K562 (cell line): ENCODE data around the gene ILF3. TPM values are rescaled to one million over a fixed set of nuclear protein-coding genes. Genes with fewer than 3 reads are reported as not detected.
A peak's percentile ranks its signal among the peaks of the same experiment; 100 is the strongest.

ENCODE experiments used
- ATAC-seq: fragments of 200-7000 bp; cut with Tn5 transposase; 3 replicates; pipeline ENCODE4 v1.9.1; 2020; ENCODE audit warnings: moderate library complexity
- BruUV-seq: library from RNA; stranded (reverse); fragments of 400-500 nt; replicated peaks from 2 replicates; lab custom pipeline; 2021; lab: Mats Ljungman, UMichigan
- CTCF ChIA-PET: fragments of 300-600 bp; formaldehyde crosslinking; extraction: SDS; loops from one replicate; lab custom pipeline; 2021; ENCODE audit warnings: low intra/inter-chr PET ratio; lab: Yijun Ruan, JAX
- POLR2A ChIA-PET: fragments of 300-600, 350-650 bp; sonication (Branson Sonifier 250); formaldehyde crosslinking; extraction: SDS; loops from one replicate; lab custom pipeline; 2021; ENCODE audit warnings: antibody characterized with exemption, inconsistent platforms; lab: Yijun Ruan, JAX
- DNase-seq, 4 experiments: peaks; one replicate each; pipeline versions ENCODE4 v3.0.0 to v3.0.0-alpha.2; 2011 to 2018; ENCODE audit warnings: low spot score in 3 of 4, mixed read lengths in 3 of 4; ENCODE audit errors: extremely low read depth in 1 of 4
- FAIRE-seq: peaks from 2 replicates; lab custom pipeline; 2011; peaks lifted over from hg19 to GRCh38; lab: Jason Lieb, UNC
- H2AFZ ChIP-seq: 2 replicates; pipeline ENCODE4 v1.6.0; 2011; ENCODE audit warnings: low read depth, low read length, control low read depth, inconsistent platforms
- H3K27ac ChIP-seq: fragments of 200-600 bp; 3 replicates; pipeline ENCODE4 v1.8.0; 2011; ENCODE audit warnings: low read depth, mild to moderate bottlenecking, control low read depth, inconsistent platforms, low read length, moderate library complexity, mixed read lengths; ENCODE audit errors: extremely low read depth
- H3K27me3 ChIP-seq, 2 experiments: fragments of 300-600 bp in 1 of 2; 2 replicates in 1 of 2; 3 replicates in 1 of 2; pipeline versions ENCODE4 v1.6.0 to v1.8.0; 2011; ENCODE audit warnings: inconsistent platforms in 2 of 2, low read length in 2 of 2, mild to moderate bottlenecking in 1 of 2, mixed read lengths in 1 of 2, moderate library complexity in 1 of 2; ENCODE audit not compliant: control insufficient read depth in 2 of 2, insufficient read depth in 2 of 2
- H3K36me3 ChIP-seq: fragments of 300-600 bp; 3 replicates; pipeline ENCODE4 v1.8.0; 2011; ENCODE audit warnings: mild to moderate bottlenecking, low read length, inconsistent platforms; ENCODE audit not compliant: control insufficient read depth, insufficient read depth
- H3K4me1 ChIP-seq, 2 experiments: fragments of 200-600 bp in 1 of 2; replicated peaks in 1 of 2; 2 replicates in 1 of 2; 3 replicates in 1 of 2; pipeline versions ENCODE4 v1.5.1 to v1.8.0; 2011; ENCODE audit warnings: inconsistent platforms in 2 of 2, low read length in 2 of 2, mild to moderate bottlenecking in 1 of 2, mixed read lengths in 1 of 2, moderate library complexity in 1 of 2; ENCODE audit not compliant: control insufficient read depth in 2 of 2, insufficient read depth in 2 of 2
- H3K4me2 ChIP-seq: 2 replicates; pipeline ENCODE4 v1.6.1; 2011; ENCODE audit warnings: low read length, control low read depth, inconsistent platforms, mixed read lengths; ENCODE audit not compliant: insufficient read depth
- H3K4me3 ChIP-seq: fragments of 200-600 bp; sonication (generic), shearing (Covaris generic); 2 replicates; pipeline ENCODE4 v1.5.1; 2016; ENCODE audit warnings: control low read depth, inconsistent platforms
- H3K79me2 ChIP-seq: fragments of 200-600 bp; 3 replicates; pipeline ENCODE4 v1.8.0; 2011; ENCODE audit warnings: low read length, inconsistent platforms; ENCODE audit not compliant: control insufficient read depth, insufficient read depth
- H3K9ac ChIP-seq, 2 experiments: 2 replicates each; pipeline versions ENCODE4 v1.6.0 to v1.6.1; 2011; ENCODE audit warnings: low read depth in 2 of 2, low read length in 2 of 2, control low read depth in 1 of 2, inconsistent platforms in 1 of 2, mild to moderate bottlenecking in 1 of 2, mixed read lengths in 1 of 2; ENCODE audit not compliant: insufficient read depth in 1 of 2
- H3K9me1 ChIP-seq: one replicate; pipeline ENCODE4 v1.6.0; 2011; ENCODE audit warnings: inconsistent platforms, mild to moderate bottlenecking, low read length, moderate library complexity; ENCODE audit not compliant: control insufficient read depth, insufficient read depth
- H3K9me3 ChIP-seq: replicated peaks from 2 replicates; pipeline ENCODE4 v1.5.1; 2011; ENCODE audit warnings: low read depth, low read length, inconsistent platforms; ENCODE audit not compliant: control insufficient read depth, insufficient read depth
- H4K20me1 ChIP-seq: replicated peaks from 2 replicates; pipeline ENCODE4 v1.6.1; 2011; ENCODE audit warnings: low read length, inconsistent platforms, mixed read lengths; ENCODE audit not compliant: control insufficient read depth, insufficient read depth
- FOXK1 ChIP-seq: sonication (generic); formaldehyde crosslinking; IDR thresholded peaks from 2 replicates; pipeline ENCODE4 v1.8.0; 2022; ENCODE audit warnings: missing genetic modification reagents, mild to moderate bottlenecking, borderline replicate concordance
- HDAC2 ChIP-seq: fragments of 450-650 bp; IDR thresholded peaks from 2 replicates; pipeline ENCODE4 v1.6.1; 2016; ENCODE audit warnings: mild to moderate bottlenecking
- HEY1 ChIP-seq: fragments of 250-450 bp; sonication (Bioruptor Pico); IDR thresholded peaks from 2 replicates; pipeline ENCODE4 v1.5.0; 2020; ENCODE audit warnings: mild to moderate bottlenecking, moderate library complexity, borderline replicate concordance
- POLR2G ChIP-seq: fragments of 200-400 bp; formaldehyde crosslinking; IDR thresholded peaks from 2 replicates; pipeline ENCODE4 v1.6.1; 2017; ENCODE audit warnings: low read depth, mild to moderate bottlenecking, antibody characterized with exemption, low read length, moderate library complexity
- POLR2H ChIP-seq: IDR thresholded peaks from 2 replicates; pipeline ENCODE4 v1.6.1; 2016; ENCODE audit warnings: missing genetic modification characterization, low read depth, mild to moderate bottlenecking, control low read depth, missing compliant biosample characterization, moderate library complexity
- SMARCC2 ChIP-seq: fragments of 450-650 bp; IDR thresholded peaks from 2 replicates; pipeline ENCODE4 v1.6.1; 2017; ENCODE audit warnings: antibody characterized with exemption, moderate library complexity, mild to moderate bottlenecking, low read depth
- ZNF76 ChIP-seq: fragments of 250-450 bp; sonication (Bioruptor Pico); IDR thresholded peaks from 2 replicates; pipeline ENCODE4 v1.4.0; 2020; ENCODE audit warnings: mild to moderate bottlenecking, moderate library complexity, borderline replicate concordance
- WGBS: fragments of 100-300 bp; shearing (Covaris generic); methylation state at CpG from one replicate; pipeline ENCODE4 v1.1.6; 2016; ENCODE audit warnings: low coverage, mixed read lengths; ENCODE audit not compliant: insufficient coverage; ENCODE audit errors: missing lambda C conversion rate; 5-methylcytosine and 5-hydroxymethylcytosine counted together
- in situ Hi-C: fragments of 300-500 bp; cut with MboI; formaldehyde crosslinking; loops from 4 replicates; pipeline ENCODE4 v1.15.0; 2018; ENCODE audit warnings: inconsistent platforms, mixed read lengths
- intact Hi-C: fragments of 100-400 bp; cut with micrococcal nuclease; formaldehyde crosslinking; loops from 2 replicates; pipeline ENCODE4 v1.14.2; 2022
- polyA plus RNA-seq, 8 experiments: library from polyadenylated mRNA; depleted of rRNA in 4 of 8; stranded (reverse) in 5 of 8; unstranded in 3 of 8; fragments of >200 nt; fragmentation: Nextera tagmentation in 2 of 8; fragmentation: Illumina TruSeq in 1 of 8; extraction: Ambion mirVana in 2 of 8; extraction: Trizol in 1 of 8; gene quantifications; 2 replicates each; pipeline versions ENCODE4 v1.2.1 to v1.2.3, GENCODE V29; 2011 to 2014; ENCODE audit warnings: inconsistent platforms in 1 of 8, missing spikeins in 1 of 8
- total RNA-seq, 7 experiments: library from RNA; depleted of rRNA in 6 of 7; stranded (reverse); fragments of >200 nt in 6 of 7; fragmentation: Illumina TruSeq in 2 of 7; extraction: Trizol in 2 of 7; gene quantifications; 2 replicates each; pipeline versions ENCODE4 v1.2.1 to v1.2.3, GENCODE V29; 2011 to 2021; ENCODE audit warnings: low replicate concordance in 1 of 7
- TF ChIP-seq, protein P1 (sequence below): fragments of 450-650 bp; formaldehyde crosslinking; IDR thresholded peaks from 2 replicates; pipeline ENCODE4 v1.4.0; 2020; ENCODE audit warnings: mild to moderate bottlenecking, moderate library complexity
- TF ChIP-seq, protein P2 (sequence below): fragments of 250-450 bp; sonication (Bioruptor Pico); IDR thresholded peaks from 2 replicates; pipeline ENCODE4 v1.4.0; 2020; ENCODE audit warnings: mild to moderate bottlenecking, moderate library complexity

The ILF3 gene
- total and polyA plus RNA-seq, 9 of the 15 experiments (the other 6 are each of a cell fraction or from before 2014, with no cell fraction given): 26.0 to 453 (median 175) TPM

DNA sequence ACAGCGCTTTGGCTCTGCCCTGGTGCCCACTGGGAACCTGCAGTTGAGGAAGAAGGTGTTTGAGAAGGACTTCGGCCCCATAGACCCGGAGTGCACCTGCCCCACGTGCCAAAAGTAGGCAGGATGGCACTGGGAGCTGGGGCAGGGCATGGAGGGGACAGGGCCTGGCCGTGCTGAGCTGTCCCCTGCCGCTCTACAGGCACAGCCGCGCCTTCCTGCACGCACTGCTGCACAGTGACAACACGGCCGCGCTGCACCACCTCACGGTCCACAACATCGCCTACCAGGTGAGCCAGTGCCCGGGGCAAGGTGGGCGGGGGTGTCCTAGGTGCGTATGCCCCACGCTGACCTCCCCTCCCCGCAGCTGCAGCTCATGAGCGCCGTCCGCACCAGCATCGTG is 58.6 kb downstream of the ILF3 start:
- TF ChIP-seq HEY1 (no peak), FOXK1 (CRISPR knock-in tag) (no peak), SMARCC2 (no peak), HDAC2 (no peak), POLR2H (no peak), POLR2G (0 out of 2 replicates have a peak, but pooled peaks have one; percentile 33), ZNF76 (CRISPR knock-in tag) (no peak)
- TF ChIP-seq, protein P1, sequence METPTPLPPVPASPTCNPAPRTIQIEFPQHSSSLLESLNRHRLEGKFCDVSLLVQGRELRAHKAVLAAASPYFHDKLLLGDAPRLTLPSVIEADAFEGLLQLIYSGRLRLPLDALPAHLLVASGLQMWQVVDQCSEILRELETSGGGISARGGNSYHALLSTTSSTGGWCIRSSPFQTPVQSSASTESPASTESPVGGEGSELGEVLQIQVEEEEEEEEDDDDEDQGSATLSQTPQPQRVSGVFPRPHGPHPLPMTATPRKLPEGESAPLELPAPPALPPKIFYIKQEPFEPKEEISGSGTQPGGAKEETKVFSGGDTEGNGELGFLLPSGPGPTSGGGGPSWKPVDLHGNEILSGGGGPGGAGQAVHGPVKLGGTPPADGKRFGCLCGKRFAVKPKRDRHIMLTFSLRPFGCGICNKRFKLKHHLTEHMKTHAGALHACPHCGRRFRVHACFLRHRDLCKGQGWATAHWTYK (CRISPR knock-in tag): no peak
- TF ChIP-seq, protein P2, sequence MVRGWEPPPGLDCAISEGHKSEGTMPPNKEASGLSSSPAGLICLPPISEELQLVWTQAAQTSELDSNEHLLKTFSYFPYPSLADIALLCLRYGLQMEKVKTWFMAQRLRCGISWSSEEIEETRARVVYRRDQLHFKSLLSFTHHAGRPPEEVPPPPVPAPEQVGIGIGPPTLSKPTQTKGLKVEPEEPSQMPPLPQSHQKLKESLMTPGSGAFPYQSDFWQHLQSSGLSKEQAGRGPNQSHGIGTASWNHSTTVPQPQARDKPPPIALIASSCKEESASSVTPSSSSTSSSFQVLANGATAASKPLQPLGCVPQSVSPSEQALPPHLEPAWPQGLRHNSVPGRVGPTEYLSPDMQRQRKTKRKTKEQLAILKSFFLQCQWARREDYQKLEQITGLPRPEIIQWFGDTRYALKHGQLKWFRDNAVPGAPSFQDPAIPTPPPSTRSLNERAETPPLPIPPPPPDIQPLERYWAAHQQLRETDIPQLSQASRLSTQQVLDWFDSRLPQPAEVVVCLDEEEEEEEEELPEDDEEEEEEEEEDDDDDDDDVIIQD (CRISPR knock-in tag): no peak
- intact Hi-C loops: no loop called here
- Histone ChIP-seq H3K4me1 (peaks cover 2 to 19% of the 10 kb centered on the region in 2 experiments; a peak in 3 of 5 replicates), H3K36me3 (peaks cover 23% of the 10 kb centered on the region; the same call in 1 of the 3 replicates), H3K79me2 (no peaks in the 10 kb centered on the region), H3K9ac (peak overlapping the region in 1 of 2 experiments; percentile 45; a peak in 2 of 4 replicates), H3K4me3 (no peak overlapping the region), H3K4me2 (no peak overlapping the region), H2AFZ (no peak overlapping the region), H3K27me3 (no peaks in the 10 kb centered on the region), H3K9me3 (no peaks in the 10 kb centered on the region), H3K27ac (no peak overlapping the region), H3K9me1 (no peaks in the 10 kb centered on the region), H4K20me1 (no peaks in the 10 kb centered on the region)
- in situ Hi-C loops: no loop called here
- BruUV-seq: TSS peak; percentile 70
- FAIRE-seq: no peak
- CTCF ChIA-PET: no interaction called here
- 92% methylated on average over 9 of the region's 23 CpGs for WGBS
- POLR2A ChIA-PET: interaction anchor here (0.6 kb wide), 3 partner anchors 32 to 91 kb away, joined by 3 read pairs; no protein-coding TSS in a partner anchor
- DNase-seq: no peak
- no peak for ATAC-seq
